HK-2 (cell line): ENCODE results near the gene SMPDL3A.
A peak's percentile ranks its signal among the peaks of the same experiment; 100 is the strongest.
"Not testable (repeated sequence)": the region's sequence is repeated elsewhere in the genome, so short reads cannot be mapped to it uniquely, and the experiment has no call there.

Experiments used
- DNase-seq: peaks from one replicate; pipeline ENCODE4 v3.0.0-alpha.2; 2018; ENCODE audit not compliant: unreplicated experiment

Gene SMPDL3A, protein sequence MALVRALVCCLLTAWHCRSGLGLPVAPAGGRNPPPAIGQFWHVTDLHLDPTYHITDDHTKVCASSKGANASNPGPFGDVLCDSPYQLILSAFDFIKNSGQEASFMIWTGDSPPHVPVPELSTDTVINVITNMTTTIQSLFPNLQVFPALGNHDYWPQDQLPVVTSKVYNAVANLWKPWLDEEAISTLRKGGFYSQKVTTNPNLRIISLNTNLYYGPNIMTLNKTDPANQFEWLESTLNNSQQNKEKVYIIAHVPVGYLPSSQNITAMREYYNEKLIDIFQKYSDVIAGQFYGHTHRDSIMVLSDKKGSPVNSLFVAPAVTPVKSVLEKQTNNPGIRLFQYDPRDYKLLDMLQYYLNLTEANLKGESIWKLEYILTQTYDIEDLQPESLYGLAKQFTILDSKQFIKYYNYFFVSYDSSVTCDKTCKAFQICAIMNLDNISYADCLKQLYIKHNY

DNA sequence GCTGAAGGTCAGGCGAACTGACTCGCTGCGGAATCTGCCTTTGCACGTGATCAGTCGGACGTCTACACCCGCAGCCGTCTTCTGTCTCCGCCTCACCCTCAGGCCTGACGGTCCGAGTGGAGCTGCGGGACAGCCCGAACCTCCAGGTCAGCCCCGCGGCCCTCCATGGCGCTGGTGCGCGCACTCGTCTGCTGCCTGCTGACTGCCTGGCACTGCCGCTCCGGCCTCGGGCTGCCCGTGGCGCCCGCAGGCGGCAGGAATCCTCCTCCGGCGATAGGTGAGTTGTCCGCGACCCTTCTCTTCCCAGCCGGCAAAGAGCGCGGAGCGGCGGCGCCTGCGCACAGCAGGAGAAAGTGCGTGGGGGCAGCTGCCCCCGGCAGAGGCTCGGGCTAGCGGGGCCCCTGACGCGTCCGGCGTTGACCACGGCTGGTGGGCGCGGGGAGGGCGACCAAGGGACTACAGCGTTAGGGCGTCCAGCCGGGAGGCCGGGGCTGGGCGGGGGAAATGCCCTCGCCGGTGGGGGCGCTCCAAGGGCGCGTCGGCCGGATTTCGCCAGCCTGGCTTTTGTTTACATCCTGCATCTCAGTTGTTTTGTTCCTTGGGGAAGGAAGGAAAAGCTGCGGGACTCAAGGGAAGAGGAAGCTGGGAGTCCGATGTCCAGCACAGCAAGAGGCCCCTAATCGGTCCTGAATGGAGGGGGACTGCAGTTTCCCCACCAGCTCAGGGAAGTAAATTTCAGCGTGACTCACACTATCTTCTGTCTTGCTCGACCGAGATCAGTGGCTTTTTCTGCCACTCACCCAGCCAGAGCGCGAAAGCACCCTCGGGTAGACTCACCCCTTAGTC is at the start of gene SMPDL3A:
Gene SMPDL3A (plus strand): TSS at position 77 of the 846 bp plus-strand sequence. CDS start 89 bp downstream, at position 166.
- DNase-seq: peak; percentile 82

GRCh38 chr6:122740091-122740490 is 49.0 kb upstream of the SMPDL3A start:
- no peak for DNase-seq

DNA sequence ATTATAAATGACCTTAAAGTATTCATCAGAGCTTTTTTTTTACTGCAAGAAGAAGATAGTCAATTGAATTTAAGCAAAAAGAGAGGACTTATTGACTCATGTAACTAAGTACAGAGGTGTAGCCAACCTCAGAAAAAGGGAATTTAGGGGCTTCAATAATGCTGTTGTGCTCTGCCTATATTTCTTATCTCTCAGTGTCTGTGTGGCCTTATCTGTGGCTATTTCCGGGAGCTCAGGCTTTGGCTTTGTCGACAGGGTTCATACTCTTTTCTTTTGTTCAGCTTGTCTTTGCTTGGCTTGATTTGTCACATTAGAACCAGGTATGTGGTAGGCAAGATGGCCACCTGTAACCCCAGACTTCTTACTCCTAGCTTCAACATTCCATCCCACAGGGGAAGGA is 48.1 kb upstream of the SMPDL3A start:
- DNase-seq: no peak

DNA sequence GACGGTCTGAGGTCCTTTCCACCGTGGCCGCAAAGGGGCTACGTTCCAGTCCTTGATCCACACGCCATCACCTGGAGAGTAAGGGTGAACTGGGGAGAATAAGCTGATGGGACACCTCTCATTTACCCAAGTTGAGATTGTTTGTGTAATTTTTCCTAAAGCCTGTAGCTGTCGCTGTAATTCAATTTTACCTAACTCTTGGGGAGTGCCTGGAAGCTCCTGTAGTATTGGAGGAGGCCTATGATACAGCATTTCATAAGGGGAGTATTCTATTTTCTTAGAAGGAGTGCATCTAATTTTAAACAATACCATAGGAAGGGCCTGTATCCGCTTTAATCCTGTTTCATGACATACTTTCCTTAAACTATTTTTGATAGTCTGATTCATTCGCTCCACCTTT is 44.8 kb upstream of the SMPDL3A start:
- not testable (repeated sequence) for DNase-seq

DNA sequence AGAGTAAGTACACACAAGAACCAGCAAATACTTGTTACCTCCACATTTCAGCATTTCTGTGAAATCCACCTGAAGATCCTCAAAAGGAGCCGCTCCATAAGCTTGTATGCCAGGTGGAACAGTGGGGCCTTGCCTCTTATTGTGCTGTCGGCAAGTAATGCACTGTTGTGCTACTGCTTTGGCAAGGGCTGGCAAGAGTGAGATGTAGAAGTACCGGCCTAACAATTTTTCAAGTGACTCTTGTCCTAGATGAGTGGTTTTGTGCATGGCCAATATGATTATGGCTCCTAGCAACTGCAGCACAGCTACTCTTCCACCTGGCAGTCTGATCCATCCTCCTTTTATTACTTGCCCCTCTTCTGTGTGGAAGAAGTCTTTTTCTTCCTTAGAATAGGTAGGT is 44.2 kb upstream of the SMPDL3A start:
- not testable (repeated sequence) for DNase-seq

- no peak for DNase-seq
These were observed 42.4 kb upstream of the SMPDL3A start for GRCh38 chr6:122746688-122747087.

GRCh38 chr6:122747573-122747972 is 41.5 kb upstream of the SMPDL3A start:
- no peak for DNase-seq

DNA sequence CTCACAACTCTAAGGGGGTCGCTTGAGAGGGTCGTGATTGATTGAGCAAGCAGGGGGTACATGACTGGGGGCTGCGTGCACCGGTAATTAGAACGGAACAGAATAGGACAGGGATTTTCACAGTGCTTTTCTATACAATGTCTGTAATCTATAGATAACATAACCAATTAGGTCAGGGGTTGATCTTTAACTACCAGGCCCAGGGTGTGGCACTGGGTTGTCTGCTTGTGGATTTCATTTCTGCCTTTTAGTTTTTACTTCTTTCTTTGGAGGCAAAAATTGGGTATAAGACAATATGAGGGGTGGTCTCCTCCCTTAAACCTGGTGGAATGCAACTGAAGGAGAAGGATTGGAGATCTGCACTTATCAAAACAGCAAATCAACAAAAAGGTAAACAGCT is 40.1 kb upstream of the SMPDL3A start:
- not testable (repeated sequence) for DNase-seq

GRCh38 chr6:122749451-122750050 is 39.5 kb upstream of the SMPDL3A start:
- no peak for DNase-seq

- no peak for DNase-seq
These were observed 37.7 kb upstream of the SMPDL3A start for GRCh38 chr6:122751326-122751725.

GRCh38 chr6:122752459-122752858 is 36.6 kb upstream of the SMPDL3A start:
- no peak for DNase-seq

DNA sequence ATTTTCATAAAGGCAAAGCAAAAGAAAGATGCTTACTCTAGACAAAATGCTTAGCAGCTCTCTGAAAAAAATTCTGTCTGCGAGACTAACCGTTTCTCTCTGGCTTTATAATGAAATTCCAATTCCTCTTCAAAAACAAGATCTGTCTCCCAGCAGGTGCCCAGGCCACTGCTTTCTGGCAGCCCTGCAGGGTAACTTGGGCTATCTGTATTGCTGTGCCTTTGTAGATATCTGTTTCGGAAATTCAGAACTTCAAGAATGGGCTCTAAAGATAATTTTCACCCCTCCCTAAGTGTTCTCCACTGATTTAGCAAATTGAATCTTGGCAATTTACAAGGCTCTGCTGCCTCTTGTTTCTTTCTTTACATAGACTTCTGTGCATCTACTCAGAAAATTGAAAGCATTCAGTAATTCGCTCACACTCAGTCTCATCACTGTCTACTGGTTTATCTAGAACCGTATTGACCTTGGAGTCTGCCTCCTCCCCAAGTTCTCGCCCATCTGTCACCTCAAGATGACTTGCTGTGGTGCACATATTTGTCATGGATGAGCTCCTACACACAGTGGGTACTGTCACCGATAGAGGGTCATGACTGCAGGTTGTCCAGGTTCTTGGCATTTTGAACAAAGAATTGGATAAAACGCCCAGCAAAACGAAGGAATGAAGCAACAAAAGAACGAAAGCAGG is 35.9 kb upstream of the SMPDL3A start:
- DNase-seq: no peak

DNA sequence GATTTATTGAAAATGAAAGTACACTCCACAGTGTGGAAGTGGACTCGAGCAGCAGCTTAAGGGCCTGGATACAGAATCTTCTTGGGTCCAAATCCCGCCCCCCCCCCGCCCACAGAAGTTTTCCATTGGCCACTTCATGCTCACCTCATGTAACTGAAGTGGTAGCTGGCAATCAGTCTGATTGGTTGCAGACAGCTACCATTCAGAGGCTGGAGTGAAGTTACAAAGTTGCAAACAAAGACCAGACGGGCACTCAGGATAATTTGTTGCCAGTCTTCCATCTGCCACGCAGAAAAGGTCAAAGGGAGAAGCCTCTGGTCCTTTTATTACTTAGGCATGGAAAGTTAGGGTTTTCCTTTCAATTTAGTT is 35.4 kb upstream of the SMPDL3A start:
- no peak for DNase-seq

DNA sequence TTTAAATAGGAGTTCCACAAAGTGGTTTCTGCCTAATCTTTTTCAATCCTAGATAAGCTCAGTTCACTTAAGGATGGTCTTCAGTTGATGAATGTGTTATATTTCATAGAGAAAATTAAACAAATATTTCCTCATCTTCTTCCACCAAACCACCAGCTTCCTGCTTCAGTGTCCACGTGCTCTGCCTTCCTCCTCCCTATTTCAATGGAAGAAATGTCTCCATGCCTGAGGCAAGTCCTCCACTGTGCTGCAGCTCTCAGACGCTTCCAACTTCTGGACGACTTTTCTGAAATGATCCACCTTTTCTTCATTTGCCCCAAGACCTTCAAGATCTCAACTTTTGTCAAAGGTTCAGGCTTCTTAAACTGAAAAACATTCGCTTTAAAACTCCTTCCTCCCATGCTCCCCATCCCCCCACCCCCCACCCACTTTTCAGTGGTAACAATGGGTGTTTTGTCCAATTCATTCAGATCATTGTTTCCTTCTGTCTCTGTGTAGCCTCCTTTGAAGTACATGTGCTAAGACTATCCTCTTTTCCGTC is 34.8 kb upstream of the SMPDL3A start:
- no peak for DNase-seq

DNA sequence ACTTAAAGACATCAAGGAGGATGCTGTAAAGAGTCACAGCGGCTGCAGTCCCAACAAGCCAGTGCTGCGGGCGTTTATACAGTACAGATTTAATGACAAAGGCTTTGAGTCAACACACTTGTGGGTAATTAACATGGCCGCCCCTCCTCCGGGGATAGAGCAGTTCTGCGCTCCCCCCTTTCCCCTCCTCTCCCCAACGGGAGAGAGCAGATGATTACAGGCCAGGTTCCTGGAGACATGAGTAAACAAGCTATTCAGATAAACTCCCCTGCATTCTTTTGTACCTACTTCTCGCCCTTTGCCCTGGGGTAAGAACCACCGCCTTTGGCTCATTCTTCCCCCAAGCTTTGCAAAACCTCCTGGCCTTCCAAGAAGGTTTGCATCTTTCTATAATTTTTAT is 33.2 kb upstream of the SMPDL3A start:
- no peak for DNase-seq

GRCh38 chr6:122758927-122759334 is 30.1 kb upstream of the SMPDL3A start:
- no peak for DNase-seq

- DNase-seq: no peak
These were observed 28.7 kb upstream of the SMPDL3A start for GRCh38 chr6:122760330-122760729.

DNA sequence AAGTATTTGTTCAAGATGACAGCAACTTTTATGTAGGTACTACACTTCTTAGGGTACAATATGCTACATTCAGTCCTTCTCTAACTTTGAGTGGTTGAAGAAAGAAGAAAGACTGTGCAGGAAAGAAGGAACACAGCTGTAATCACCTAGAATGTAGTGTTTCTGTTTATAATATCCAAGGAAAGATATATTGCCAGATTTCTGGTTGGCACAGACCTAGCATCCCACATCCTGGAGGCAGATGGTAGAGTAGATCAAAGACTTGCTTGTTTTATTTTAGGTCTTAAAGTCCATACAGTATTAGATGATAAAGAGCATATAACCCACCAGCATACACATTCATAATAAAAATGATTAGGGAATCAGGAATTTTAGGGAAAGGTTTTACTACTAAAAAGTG is 22.8 kb upstream of the SMPDL3A start:
- no peak for DNase-seq

DNA sequence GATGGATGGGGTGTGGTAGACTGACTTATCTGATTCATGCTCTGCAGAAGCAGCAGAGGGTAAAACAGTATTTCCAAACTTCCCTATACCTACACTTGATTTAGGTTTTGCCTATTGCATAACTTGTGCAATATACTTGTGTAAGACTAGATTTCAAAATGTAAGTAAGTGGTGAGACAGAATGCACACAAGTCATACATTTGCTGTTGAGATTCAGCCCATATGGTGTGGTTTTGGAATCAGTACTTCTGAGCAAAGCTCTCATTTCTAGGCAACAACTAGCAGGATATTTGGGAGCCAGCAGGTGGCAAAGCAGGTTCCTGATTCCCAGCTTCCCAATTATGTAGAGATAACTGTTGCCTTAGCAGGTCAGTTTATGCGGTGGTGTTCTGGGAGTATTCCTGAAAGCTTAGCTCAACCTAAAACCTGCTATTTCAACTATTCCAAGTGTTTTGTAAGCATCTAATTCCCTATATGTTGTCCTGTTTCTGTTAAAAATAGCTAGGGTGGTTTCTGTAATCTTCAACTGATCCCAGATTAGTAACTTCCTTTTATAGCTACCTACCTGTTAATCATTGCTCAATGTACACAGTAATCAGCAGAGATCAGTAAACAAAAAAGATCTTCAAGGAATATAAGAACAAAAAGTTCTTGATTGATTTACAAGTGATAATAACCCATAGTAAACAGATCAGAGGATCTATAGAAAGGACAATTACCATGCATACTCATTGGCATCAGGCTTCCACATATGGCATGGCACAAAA is 18.0 kb upstream of the SMPDL3A start:
- no peak for DNase-seq

DNA sequence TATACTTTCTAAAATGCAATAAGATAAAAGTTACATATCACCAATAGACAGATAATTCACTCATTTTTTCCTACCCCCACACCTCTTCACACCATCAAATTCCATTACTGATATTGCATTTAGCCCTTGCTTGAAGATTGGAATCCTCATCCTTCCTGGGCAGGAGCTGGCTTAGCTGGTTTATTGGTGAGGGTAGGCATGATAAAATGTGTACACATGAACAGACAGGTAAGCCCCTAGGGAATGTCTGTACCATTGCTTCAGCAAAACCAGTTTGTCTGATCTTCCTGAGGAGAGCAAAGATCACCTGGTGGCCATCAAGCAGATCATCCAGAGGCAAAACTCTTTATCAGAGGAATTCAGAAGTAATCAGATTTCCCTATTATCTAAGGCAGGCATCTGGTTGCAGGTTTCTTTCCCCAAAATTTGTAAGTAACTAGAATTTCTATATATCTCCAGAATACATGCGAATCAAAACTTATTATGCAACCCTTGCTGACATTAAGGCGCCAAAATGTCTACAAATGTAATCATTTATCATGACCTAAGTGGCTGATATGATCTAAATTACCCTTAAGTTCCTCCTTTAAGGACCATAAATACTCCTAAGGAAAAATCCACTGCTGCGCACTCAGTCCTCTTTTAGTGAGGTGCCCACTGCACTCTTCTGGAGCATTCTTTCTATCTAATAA is 16.2 kb upstream of the SMPDL3A start:
- no peak for DNase-seq
